Hematopoietic multipotent progenitor cell treated with erythropoietin and hydrocortisone succinate and interleukin-3 and kit ligand, for 6 days (in vitro differentiated cells): ENCODE data around the gene MOG.
A peak's percentile ranks its signal among the peaks of the same experiment; 100 is the strongest.

Experiments
- DNase-seq: peaks from one replicate; pipeline ENCODE4 v3.0.0-alpha.2; 2015

Gene MOG

DNA sequence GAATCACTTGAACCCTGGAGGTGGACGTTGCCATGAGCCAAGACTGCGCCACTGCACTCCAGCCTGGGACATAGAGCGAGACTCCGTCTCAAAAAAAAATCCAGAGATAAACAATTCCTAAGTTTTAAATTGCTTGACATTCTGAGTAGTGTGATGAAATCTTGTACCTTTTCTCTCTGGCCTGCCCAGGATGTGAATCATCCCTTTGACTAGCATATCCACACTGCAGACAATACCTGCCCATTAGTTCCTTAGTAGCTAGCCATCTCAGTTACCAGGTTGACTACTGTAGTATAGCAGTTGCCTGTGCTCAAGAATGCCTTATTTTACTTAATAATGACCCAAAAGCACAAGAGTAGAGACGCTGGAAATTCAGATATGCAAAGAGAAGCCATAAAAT, 21.2 kb downstream of the MOG start:
- no peak for DNase-seq

DNA sequence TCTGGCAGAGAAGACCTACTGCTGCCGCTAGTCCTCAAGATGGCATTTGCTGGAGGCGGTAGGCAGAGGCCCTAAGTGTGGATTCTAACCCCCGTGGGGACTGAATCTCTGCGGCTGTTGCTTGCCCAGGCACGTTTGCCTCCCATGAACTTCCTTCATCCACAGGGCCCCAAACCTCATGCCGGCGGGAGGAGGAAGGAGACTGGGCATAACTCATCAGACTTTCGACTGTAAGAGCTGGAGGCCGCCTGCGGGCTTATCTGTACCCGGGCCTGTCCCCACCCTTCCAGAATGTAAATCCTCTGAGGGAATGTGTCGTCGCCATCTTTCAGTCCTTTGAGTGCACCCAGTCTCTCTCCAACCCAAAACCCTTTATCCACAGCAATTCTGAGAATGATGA, 23.1 kb downstream of the MOG start:
- no peak for DNase-seq

DNA sequence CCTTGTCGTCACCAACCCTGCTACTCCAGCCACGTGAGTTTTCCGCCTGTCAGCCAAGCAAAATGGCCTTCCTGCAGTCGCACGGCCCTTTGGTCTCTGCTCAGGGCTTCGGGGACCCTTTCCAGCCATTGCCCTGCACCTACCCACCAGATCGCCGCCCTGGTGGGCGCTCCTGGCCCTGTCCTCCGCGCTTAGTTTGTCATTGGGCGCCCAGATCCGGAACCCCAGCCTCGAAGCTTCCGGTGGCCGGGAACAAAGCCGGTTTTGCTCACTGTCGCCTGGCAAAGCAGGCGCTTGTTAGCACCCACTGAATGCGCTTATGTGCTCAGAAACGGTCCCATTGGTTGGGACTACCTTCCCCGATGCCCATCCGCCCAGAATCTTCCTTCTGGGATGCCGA, 23.5 kb downstream of the MOG start:
- no peak for DNase-seq

DNA sequence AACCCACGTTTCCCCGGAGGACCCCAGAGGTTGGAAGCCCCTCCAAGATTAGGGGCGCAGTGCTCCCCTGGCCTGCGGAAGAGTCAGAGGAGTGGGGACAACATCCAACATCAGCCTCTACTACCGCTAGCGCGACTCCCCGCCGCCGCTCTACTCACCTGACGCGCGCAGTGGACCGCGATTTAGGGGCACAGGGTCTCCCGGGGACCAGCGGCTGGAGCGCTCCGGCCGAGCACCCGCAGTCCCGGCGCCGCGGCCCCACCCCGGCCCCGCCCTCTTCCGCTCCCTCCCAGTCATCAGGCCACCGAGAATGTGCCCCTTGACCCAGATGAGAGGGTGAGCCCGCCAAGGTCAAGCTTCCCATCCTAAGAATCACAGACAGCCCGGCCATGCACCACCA, 24.0 kb downstream of the MOG start, which contains the start of gene ZFP57:
TSS of gene ZFP57 (minus strand) at position 249 of the 400 bp plus-strand sequence. CDS start 4,149 bp downstream, outside the sequence.
- no peak for DNase-seq

DNA sequence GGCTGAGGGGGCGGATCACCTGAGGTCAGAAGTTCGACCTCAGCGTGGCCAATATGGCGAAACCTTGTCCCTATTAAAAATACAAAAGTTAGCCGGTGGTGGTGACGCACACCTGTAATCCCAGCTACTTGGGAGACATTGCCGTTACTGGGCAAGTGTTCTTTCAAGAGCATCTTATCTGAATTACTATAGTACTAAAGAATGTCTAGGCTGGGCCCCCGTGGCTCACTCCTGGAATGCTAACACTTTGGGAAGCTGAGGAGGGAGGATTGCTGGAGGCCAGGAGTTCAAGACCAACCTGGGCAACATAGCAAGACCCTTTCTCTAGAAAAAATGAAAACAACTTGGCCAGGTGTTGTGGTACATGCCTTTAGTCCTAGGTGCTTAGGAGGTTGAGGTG, 24.9 kb downstream of the MOG start:
- DNase-seq = no peak

DNA sequence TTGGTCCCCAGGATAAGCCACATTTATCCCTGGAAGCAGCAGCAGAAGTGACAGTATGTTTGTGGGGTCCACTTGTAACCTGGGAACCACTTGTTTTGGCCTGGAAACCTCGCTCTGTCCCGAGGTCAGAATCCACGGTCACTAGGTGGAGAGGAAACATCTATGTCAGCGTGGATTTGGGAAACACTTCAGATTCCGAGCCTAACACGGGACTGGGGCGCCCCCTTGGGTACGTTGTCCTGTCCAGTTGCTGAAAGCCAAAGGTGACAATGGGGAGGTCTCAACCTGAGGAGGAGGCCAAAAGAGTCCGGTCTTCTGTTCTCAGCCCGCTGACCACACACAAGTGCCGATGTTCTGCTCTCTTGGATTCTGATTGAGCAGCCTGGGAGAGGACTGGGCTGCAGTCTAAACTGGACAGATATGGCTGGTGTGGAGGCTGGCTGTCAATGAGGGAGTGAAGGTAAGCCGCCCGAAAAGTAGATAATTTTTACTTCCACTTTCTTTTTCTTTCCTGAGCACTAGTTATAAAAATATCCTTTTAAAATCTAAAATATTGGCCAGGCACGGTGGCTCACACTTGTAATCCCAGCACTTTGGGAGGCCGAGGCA, 28.9 kb downstream of the MOG start:
- no peak for DNase-seq

DNA sequence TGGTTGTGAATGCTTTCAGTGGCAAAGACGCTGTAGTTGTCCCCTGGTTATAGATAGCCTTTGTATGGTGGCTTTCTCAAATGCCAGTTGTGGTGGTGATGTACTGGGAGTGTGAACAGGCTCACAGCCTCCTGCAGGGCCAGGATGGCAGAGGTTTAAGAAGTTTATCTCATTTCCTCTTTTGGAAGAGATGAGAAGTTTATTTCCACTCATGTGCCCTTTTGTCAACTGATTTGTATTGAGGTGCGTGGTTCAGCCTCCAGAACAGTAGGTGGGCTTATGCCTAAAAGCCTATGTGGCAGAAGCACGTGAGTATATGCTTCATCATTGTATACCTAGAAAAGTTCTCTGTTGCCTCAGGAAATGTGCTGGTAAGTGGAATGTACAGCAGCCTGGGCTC, 37.7 kb downstream of the MOG start:
- DNase-seq = no peak

DNA sequence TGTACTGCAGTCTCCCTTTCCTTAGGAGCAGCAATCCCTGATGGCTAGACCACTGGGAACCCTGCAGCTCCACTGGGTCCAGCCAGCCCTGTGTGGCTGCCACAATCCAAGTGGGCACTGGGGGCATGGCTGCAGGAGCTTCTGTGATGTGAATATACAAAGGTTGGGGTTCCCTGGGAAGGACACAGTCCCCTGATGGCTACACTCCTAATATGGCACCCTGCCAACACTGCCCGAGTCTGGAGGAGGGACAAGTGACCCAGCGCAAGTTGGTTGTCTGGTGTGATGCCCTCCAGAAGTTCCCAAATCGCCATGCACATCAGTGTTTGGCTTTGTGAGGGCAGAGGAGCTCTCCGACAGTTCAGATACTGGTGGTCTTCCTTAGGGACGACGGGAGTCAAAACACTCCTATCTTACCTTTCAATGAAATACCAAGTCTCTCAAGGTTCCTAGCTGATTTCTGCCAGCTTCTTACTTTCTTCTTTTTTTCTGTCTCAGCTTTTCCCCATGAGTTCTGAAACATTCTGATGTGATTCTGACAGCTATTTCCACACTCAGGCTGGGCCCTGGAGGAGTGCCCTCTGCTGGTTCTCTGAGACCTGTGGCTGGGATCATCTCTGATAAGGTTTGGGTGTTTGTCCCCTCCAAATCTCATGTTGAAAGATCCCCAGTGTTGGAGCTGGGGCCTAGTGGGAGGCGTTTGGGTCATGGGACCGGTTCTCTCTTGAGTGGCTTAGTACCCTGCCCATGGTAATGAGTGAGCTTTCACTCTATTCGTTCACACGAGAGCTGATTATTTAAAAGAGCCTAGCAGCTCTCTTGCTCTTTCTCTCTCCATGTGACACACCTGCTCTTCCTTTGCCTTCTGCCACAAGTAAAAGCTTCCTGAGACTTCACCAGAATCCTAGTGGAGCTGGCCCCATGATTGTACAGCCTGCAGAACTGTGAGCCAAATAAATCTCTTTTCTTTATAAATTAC, 39.5 kb downstream of the MOG start:
- DNase-seq = peak; percentile 57

DNA sequence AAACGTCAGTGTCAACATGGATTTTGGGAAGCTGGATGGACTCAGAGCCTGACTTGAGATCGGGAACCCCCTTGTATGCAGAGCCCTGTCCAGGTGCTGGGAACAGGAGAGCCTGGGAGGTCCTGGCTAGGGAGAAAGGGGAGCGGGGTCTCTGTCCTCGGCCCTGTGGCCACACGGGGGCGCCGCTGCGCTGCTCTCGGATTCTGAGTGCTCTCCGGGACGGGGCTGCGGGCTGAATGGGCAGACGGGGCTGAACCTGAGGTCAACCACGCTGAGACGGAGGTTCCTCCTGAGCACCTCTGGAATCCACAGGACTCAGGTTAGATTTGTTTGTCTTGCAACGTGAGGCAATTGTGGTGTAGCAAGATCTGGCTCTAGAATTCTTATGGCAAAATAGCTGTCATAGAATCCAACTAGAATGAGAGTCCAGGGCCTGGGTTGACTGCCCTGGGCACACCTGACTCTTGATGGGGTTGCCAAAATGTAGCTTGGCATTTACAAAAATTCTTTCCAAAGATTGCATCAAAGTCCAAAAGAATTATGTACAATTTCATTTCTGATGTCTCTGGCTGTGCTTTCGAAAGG, 45.7 kb downstream of the MOG start:
- peak; percentile 68 for DNase-seq

DNA sequence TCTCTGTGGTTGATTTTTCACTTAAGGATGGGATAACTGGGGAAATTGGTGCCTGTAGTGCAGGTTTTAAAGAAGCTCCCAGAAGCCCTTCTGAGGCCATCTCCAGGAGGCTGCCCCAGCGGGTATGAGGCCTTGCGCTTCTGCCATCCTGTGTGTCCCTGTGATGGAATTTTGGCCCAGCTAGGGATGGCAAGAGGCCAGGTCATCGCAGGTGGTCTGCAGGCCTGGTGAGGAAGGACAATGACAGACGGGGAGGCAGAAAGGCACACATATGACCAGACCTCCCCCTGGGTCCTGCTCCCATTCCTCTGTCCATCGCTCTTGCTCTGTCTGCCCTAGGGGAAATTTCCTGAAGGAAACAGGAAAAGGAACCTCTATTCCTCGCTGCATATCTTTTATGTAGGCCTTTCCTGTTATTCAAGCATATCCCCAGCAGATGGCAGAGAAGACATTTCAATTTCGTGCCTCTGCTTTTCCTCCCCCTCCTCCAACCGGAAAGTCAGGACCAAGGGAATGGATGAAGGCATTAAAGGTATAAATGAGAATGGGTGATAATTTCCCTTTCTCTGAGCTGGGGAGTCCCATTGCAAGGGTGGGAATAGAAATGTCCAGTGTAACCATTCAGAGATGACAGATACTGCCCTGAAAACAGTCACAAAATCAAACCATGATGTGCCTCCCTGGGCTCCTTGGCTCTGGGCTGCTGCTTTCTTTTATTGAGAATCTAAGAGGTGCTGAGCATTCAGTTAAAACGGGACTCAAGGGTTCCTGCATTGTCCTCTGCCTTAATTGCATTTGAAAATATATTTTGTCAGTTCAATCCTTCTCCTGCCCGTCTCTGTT, 48.7 kb downstream of the MOG start:
- peak; percentile 43 for DNase-seq

DNA sequence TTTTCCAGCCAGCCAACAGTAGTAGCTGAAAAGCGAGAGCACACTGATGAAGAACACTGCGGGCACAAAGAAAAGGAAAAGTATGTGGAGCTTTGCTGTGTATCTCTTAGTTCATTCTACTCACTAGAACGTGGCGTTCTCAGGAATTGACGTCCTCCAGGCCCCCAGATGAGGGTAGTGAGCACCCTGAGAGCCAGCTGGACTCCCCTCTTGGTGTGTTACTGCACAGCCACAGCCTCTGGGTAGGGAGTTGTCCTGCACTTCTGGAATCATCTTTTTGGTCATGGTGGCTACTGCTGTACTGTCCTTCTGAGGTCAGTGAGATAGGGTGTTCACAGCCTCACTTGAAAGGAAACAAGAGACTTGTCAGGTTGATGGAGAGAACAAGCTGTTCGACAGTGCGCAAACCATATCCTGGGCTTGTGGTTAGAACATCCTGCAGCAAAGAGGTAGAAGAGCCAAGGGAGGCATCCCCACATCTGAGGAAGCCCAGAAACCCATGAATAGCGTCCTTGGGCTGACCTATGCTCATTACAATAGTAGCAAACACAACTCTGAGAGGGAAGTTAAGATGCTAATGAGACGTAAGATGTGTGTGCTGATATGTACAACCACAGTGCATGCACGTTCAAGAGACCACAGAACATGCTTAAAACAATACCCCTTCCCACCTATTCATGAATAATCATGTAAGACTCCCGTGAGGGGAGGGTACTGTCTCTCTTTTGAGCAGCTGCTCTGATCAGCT, 51.7 kb downstream of the MOG start:
- DNase-seq = no peak

DNA sequence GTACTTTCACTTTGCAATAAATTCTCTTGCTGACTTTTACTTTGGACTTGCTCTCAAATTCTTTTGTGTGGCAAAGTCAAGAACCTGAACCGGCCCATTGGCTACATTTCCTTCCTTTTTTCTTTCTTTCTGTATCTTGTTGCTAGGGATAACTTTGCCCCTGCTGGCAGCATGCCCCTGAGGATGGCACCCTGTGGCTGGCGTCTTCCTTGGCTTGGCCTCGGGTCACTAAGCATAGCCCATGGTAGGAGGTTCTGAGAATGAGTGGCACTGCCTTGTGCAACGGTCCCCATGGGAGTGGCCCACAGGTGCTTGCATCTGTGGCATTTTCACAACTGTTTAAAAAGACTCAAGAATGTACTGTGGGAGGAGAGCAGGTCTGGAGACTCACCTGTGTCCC, 52.3 kb downstream of the MOG start:
- DNase-seq = no peak

DNA sequence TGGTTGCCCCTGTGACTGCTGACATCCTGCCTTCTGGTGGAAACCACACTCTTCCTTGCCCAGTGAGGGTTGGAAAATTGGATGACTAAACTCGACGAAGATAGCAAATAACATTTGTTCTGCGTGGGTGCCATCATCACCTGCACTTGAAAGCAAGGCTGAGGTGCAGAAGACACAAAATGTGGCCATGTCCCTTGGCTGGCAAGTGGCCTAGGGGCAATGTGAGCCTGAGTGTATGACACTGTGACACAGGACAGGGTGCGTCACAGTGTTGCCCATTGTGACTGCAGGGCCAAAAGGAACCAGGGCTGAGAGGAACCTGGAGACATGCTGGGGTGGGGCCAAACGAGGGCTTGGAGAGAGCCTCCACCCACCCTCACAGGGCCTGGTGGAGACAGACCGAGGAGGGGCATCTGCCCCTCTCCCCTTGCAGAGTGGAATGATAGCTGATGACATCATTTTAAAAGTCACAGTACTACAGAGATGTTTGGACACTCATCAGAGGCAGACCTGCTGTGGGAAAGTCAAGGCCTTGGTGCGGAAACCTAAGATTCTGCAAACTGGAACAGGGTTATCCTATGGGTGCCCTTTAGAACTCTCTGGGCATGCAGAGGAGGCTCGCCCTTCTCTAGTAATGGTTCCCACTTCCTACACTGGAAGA, 53.5 kb downstream of the MOG start:
- no peak for DNase-seq

DNA sequence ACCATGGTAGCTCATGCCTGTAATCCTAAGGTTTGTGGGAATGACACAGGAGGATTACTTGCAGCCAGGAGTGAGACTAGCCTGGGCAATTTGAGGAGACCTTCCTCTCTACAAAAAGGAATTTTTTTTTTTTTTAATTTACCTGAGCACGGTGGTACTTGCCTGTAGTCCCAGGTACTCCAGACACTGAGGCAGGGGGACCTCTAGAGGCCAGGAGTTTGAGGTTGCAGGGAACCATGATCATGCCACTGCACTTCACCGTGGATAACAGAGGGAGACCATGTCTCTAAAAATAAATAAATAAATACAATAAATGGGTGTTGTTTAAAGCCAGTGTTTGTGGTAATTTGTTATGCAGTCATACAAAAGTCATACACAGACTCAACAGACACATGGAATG, 64.0 kb downstream of the MOG start:
- no peak for DNase-seq
